NAMALWA (cell line): ENCODE measurements around the gene VANGL2.

Experiments used
- DNase-seq: peaks from one replicate; pipeline ENCODE4 v3.0.0-alpha.2; 2015; ENCODE audit warnings: low spot score

Gene VANGL2

DNA sequence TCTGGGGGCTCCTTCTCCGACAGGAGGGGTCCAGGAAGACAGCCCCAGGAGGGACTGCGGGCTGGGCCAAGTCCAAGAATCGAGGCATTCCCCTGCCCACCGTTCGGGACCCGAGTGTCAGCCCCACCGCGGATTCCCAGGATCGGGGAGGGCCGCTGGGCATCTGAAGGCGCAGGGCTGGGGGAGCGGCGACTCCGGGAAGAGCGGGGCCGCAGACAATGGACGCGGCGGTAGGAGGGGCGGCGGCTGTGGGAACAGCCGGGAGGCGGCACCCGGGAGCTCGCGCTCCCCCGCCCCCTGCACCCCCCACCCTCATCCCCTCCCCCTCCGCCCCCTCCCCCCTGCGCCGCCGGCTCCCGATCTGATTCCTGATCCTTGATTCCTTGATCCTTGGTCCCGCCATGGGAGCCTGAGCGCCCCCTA lies at the start of gene VANGL2:
Gene VANGL2 (plus strand): TSS at position 342 of the 423 bp plus-strand sequence. CDS start 15,274 bp downstream, outside the sequence.
- peak; percentile 37 for DNase-seq

DNA sequence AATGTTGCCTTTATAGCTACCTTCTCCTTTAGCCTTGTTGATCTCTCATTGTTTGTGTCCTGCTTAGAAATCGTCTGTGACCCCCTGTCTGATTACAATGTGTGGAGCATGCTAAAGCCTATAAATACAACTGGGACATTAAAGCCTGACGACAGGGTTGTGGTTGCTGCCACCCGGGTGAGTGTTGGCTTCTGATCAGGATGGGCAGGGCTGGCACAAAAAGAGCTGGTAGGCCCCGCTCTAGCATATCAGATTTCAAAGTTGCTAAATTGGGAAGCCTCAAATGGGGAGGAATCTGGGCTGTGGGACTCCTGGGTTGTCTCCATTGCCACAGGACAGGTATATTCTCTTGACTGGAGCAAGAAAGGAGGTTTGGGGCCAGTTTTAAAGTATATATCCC lies 48.7 kb upstream of the VANGL2 start:
- no peak for DNase-seq

DNA sequence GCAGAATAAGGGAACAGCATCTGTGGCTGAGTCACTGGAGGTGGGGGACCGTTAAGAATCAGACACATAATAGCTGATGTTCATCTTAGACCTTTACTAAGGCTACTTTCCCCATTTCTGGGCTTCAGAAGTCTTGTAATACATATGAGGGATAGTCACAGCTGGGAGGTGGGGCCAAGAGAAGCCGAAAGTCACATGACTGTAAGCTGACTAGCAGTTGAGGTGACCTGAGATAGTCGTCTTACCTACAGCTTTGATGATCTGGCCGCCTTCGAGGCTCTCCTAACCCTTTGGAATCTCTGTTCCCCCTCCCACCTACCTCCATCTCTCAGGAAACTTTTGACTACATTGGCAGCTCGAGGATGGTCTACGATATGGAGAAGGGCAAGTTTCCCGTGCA lies 47.8 kb upstream of the VANGL2 start:
- DNase-seq: no peak

DNA sequence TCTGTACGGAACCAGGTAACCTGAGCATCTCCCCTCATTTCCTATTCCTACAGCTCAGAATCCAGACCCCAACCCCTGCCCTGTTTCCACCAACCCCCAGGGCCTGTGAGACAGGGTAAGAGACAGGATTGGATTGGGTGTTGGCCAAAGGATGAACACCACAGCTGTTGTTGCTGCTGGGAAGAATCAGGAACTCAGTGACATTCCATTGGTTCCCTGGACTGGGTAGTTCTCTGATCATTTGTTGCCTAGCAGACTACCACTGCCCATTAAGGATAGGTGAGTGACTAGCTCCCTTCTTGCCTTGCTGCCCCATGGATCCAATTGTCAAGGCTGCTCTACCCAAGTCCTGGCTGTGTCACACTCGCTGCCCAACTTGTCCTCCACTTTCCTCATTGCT lies 47.1 kb upstream of the VANGL2 start:
- DNase-seq: no peak

GRCh38 chr1:160354388-160354985 lies 45.9 kb upstream of the VANGL2 start:
- DNase-seq: peak; percentile 65

DNA sequence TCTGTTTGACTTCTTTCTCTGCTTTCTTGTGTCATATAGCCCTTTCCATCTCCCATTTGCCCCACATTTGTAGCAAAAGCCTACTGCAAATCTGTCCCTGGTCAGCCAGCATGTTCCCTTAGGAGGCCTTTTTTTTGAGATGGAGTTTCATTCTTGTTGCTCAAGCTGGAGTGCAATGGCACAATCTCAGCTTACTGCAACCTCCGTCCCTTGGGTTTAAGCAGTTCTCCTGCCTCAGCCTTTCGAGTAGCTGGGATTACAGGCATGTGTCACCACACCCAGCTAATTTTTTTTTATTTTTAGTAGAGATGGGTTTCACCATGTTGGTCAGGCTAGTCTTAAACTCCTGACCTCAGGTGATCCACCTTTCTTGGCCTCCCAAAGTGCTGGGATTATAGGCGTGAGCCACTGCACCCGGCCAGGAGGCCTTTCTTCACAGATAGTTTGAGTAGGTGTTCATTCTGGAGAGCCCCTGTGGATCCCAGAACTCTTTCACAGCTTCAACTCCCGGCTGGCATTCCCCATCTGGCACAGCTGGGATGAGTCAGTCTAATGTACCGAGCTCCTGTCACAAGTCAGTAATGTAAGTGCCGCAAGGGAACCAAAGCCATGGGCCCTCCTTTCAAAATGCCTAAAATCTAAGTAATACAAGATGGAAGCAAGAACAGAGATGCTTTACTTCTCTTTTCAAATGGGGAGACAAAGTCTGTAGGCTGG lies 42.9 kb upstream of the VANGL2 start:
- no peak for DNase-seq

DNA sequence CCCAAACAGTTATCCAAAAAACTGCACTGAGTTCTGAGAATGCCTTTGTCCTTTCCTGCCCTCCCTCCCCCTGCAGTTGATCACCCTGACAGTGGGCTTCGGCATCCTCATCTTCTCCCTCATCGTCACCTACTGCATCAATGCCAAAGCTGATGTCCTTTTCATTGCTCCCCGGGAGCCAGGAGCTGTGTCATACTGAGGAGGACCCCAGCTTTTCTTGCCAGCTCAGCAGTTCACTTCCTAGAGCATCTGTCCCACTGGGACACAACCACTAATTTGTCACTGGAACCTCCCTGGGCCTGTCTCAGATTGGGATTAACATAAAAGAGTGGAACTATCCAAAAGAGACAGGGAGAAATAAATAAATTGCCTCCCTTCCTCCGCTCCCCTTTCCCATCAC lies 42.3 kb upstream of the VANGL2 start:
- DNase-seq: no peak

DNA sequence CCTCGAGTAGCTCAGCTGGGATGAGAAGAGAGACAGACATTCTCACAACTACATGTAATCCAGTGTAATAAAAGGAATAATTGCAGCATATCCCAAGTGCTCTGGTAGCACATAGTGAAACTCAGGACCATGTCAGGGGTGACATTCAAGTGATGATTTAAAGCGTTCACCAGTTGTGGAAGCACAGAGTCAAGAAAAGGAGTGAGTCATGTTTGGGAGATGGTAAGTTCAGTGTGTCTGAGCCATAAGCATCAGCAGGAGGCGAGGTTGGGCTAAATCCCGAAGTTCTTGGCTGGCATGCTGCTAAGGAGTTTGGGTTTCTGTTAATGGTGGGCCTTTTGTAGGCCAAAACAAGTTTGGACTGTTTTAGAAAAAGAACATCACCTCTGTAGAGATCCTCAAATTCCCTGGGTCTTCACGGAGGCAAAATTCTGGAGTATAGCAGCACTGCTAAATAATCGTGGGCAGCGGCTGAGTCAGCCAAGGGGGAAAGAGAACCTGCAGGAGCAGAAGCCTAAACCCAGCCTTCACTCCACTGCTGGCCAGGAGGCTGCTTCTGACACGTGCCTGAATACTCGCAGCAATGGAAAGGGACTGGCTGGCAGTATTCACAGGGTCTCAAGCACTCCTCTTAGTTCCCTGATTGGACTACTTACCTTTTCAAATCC lies 40.7 kb upstream of the VANGL2 start:
- no peak for DNase-seq

DNA sequence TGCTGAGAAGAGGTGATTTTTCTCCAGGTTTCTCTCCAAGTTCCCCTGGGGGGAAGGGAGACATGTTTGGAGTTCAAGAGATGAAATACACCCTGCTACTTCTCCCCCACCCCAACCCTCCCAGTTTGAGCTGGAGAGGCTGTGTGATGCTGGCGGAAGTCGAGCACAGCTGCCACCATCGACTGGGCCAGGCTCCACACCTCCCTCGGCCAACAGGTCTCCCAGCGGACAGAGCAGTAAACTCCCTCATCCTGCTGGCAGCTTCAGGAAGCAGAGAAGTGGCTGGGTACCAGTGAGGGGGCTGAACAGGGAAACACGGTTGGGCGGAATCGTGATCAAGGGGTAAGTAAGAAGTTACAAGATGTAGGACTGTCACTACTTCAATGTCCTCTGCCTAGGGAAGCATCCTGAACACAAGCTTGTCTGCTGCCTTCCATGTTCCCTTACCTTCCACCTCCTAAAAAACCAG lies 40.1 kb upstream of the VANGL2 start:
- DNase-seq: no peak

GRCh38 chr1:160361199-160361598 lies 39.2 kb upstream of the VANGL2 start:
- no peak for DNase-seq

DNA sequence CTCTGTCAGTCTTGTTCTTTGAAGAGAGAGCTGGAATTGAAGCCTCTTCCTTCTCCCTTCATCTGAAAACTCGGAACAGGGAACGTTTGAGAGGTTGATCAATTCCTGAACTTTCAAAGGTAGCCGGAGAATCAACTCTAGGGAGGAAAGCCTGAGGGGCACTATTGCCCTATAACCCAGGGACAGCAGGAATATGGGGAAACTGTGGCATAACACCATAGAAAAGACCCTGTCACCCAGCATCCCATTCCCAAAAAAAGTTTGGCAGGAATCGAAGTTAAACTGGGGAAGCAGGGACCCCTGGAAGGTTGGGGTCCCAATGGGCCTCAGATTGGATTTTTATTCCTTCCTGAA lies 38.6 kb upstream of the VANGL2 start:
- no peak for DNase-seq

- no peak for DNase-seq
These were observed 38.0 kb upstream of the VANGL2 start for GRCh38 chr1:160362168-160362957.

DNA sequence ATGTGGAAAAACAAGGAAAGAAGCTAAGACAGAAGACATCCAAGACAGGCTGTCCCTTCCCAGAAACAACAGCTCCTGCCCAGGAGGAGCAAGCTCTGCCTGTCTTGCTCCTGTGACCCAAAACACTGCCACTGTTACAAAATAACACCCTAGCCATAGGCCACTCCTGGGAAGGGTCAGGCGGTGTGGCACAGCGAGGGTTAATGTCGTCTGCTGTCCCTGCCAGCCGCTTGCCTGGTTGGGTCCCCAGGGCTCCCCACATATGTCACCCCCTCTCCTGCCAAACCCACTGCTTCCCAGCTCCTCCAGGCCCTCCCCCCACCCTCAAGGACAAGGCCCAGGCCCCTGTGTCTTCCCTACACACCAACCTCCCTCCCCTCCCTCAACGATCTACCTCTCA lies 37.4 kb upstream of the VANGL2 start:
- DNase-seq: no peak

DNA sequence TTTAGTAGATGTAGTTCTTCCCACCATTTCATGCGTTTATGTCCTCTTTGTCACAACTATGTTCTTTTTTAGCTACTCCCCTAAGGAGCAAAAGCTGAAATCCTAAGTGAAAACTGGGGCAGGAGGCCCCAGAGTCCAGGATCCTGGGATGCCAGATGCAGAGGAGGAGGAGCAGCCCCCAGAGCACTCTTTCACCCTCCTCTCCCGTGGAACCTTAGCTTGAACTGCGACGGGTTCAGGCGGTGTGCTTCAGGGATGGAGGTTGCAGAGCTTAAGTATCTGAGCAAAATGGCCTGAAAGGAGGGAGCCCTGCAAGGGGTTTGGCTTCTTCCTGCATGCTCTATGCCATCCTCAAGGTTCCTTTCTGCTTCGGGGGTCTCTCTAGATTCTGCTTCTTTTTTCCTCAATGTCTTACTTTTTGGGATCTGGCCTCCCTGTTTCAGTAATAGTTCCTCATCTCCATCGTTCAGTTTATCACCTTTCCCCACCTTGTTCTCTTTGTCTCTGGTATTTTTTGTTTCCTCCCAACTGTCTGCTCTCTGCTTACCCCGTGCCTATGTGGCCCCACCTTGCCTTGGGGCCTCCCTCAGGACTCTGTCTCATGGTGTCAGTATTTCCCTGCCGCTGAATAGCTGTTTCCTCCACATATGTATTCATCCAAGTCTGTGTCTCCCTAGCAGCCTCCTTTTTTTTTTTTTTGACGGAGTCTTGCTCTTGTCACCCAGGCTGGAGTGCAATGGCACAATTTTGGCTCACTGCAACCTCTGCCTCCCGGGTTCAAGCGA lies 36.2 kb upstream of the VANGL2 start:
- DNase-seq: no peak

- DNase-seq: no peak
These were observed 35.0 kb upstream of the VANGL2 start for GRCh38 chr1:160365325-160365724.

- DNase-seq: peak; percentile 68
These were observed 33.4 kb upstream of the VANGL2 start, which contains the start of gene NHLH1 for GRCh38 chr1:160366731-160367515. Gene NHLH1 (plus strand): TSS chr1:160367071. CDS start chr1:160370732, 3,661 bp downstream.

DNA sequence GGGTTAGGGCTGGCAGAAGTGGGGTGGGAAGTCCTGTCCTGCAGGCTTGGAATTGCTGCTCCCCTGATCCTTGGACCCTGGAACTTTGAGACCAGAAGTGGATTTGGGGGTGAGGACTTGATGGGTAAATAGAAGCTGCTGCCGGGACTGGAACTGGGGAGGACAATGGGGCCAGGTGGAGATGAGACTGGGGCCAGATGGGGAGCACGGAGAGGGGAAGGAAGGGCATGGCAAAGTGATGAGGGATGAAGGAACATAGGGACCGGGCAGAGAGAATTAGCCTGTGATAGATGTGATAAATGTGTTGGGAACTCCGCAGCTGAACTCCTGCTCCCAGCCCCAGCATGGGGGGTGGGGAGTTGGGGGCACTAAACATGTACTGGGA lies 32.9 kb upstream of the VANGL2 start:
- no peak for DNase-seq

- DNase-seq: no peak
These were observed 32.1 kb upstream of the VANGL2 start for GRCh38 chr1:160367934-160368923.

DNA sequence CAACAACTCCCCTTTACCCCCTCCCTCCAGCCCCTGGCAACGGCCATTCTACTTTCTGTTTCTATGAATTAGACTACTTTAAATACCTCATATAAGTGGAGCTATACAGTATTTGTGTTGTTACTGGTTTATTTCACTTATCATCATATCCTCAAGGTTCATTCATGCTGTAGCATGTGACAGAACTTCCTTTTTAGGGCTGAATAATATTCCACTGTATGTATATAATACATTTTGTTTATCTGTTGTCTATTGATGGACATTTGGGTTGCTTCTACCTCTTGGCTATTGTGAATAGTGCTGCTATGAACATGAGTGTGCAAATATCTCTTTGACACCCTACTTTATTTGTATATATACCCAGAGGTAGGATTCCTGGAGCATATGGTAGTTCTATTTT lies 31.3 kb upstream of the VANGL2 start:
- no peak for DNase-seq
